Left ventricle myocardium inferior (tissue), 1 donor: Measurements from ENCODE around the gene TCF4. TPM values are rescaled to one million over a fixed set of nuclear protein-coding genes. Genes with fewer than 3 reads are reported as not detected.

Source experiments
- DNase-seq: peaks from one replicate; pipeline ENCODE4 v3.0.0-alpha.2; 2020
- H3K27ac ChIP-seq: fragments of 200-600 bp; replicated peaks from 2 replicates; pipeline ENCODE4 v1.8.0; 2021
- H3K27me3 ChIP-seq: fragments of 200-600 bp; 2 replicates; pipeline ENCODE4 v1.8.0; 2021; ENCODE audit warnings: low read depth
- H3K36me3 ChIP-seq: fragments of 200-600 bp; 2 replicates; pipeline ENCODE4 v1.8.0; 2021
- H3K4me1 ChIP-seq: fragments of 200-600 bp; 2 replicates; pipeline ENCODE4 v1.8.0; 2021
- H3K4me3 ChIP-seq: fragments of 200-600 bp; 2 replicates; pipeline ENCODE4 v1.8.0; 2021; ENCODE audit warnings: mild to moderate bottlenecking, moderate library complexity
- H3K9me3 ChIP-seq: fragments of 200-600 bp; replicated peaks from 2 replicates; pipeline ENCODE4 v1.8.0; 2021
- CTCF ChIP-seq: fragments of 200-600 bp; IDR thresholded peaks from 2 replicates; pipeline ENCODE4 v1.8.0; 2021; ENCODE audit warnings: antibody characterized with exemption, mild to moderate bottlenecking, borderline replicate concordance
- intact Hi-C: fragments of 100-400 bp; cut with micrococcal nuclease; formaldehyde crosslinking; loops from one replicate; pipeline ENCODE4 v1.11.0; 2022
- total RNA-seq: library from RNA; stranded (reverse); fragmentation: NEBNext Ultra II Directional; extraction: Animal tissue kit (Norgen Biotek cat#: 25700); gene quantifications from one replicate; pipeline ENCODE4 v1.2.1, GENCODE V29; 2021
- donor health status: DM: no; HTN: yes; CAD: no; lungs with severe emphysema.

Gene TCF4
- total RNA-seq, 1 donor from 2014 or later = 58.9 TPM

DNA sequence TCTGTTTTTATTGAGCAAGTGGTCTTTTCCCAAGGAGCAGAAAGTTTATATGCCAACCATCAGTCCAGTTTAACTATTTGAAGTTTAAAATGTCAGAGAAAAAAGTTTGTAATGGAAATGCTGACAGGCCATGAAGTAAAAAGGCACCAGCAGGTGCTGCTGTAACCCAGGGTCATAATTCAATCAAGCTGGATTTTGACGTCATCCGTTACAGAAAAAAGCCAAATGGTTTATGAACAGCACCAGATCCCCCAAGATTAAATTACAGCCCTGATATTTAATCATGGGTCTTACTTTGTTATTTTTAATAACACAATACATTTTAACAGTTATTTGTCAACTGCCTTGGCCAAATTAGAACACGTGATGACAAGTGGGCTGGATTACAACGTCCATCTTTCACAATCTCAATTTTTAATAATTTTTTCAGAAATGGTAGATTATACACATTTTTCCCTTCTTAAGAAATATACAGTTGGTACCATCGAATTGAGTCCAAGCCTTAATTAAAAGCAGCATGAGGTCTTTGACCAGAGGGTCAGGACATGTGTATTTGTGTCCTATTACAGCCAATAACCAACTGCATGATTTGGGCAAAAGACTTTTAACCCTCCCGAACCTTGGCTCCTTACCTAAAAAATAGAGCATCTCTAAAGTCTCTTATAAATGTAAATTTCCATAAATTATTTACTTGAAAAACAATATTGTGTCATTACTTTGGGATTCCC is 10.0 kb downstream of the TCF4 start:
- H3K27ac ChIP-seq = no peak overlapping the region
- no peak for DNase-seq
- H3K36me3 ChIP-seq = no peaks in the 10 kb centered on the region
- TF ChIP-seq CTCF = no peak
- intact Hi-C loops = no loop called here
- H3K4me1 ChIP-seq = peaks cover 39% of the 10 kb centered on the region
- H3K4me3 ChIP-seq = no peak overlapping the region
- H3K9me3 ChIP-seq = no peaks in the 10 kb centered on the region
- no peaks in the 10 kb centered on the region for H3K27me3 ChIP-seq

DNA sequence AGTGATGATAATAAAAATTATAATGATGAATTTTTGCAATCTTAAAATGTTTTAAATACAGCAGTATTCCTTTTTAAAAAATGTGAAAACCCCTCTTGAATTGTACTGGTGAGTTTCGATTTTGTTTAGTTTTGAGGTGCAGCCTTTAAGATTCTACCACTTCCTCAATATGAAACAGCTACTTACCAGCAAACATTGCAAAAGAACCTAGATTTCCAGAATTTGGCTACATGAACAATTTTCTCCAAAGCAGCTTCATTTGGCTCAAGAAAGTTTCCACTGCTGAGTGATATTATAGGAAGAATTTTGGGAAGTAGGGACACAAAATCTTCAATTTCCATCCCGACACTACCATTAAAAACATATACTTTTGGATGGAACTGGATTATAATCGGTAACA is 12.0 kb downstream of the TCF4 start:
- H3K27ac ChIP-seq = peak overlapping the region; percentile 31

GRCh38 chr18:55575066-55575465 is 12.9 kb downstream of the TCF4 start:
- no peak overlapping the region for H3K4me3 ChIP-seq
- no peak overlapping the region for H3K27ac ChIP-seq
- intact Hi-C loops = no loop called here
- no peak for DNase-seq
- H3K27me3 ChIP-seq = no peaks in the 10 kb centered on the region
- H3K9me3 ChIP-seq = no peaks in the 10 kb centered on the region
- no peaks in the 10 kb centered on the region for H3K36me3 ChIP-seq
- H3K4me1 ChIP-seq = peaks cover 19% of the 10 kb centered on the region
- no peak for TF ChIP-seq CTCF

More for the DNA sequence above, 12.0 kb downstream of the TCF4 start:
- no peak for DNase-seq
- no peaks in the 10 kb centered on the region for H3K9me3 ChIP-seq
- no peaks in the 10 kb centered on the region for H3K27me3 ChIP-seq
- TF ChIP-seq CTCF = no peak
- H3K4me1 ChIP-seq = peaks cover 26% of the 10 kb centered on the region
- intact Hi-C loops = no loop called here
- no peak overlapping the region for H3K4me3 ChIP-seq
- H3K36me3 ChIP-seq = no peaks in the 10 kb centered on the region

DNA sequence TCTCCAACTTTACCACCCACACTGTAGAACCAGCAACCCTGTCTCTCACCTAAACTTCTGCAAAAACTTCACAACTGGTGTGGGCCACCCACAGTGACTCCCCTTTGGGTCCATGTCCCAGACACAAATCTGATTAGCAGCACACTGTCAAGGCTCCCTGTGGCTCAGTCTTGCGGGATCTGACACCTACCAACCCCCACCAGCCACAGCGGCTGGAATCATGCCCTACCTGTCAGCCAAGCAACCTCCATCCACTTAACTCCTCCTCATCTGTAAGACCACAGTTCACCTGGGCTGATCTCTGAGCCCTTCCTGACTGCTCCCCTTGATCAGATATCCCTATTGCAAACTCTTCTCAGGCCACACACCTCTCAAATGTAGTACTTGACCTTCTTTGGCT is 14.6 kb downstream of the TCF4 start:
- Histone ChIP-seq H3K4me3 (no peak overlapping the region), H3K9me3 (no peaks in the 10 kb centered on the region), H3K36me3 (no peaks in the 10 kb centered on the region), H3K4me1 (peaks cover 11% of the 10 kb centered on the region), H3K27ac (no peak overlapping the region), H3K27me3 (no peaks in the 10 kb centered on the region)
- no peak for DNase-seq
- no peak for TF ChIP-seq CTCF
- intact Hi-C loops = no loop called here

DNA sequence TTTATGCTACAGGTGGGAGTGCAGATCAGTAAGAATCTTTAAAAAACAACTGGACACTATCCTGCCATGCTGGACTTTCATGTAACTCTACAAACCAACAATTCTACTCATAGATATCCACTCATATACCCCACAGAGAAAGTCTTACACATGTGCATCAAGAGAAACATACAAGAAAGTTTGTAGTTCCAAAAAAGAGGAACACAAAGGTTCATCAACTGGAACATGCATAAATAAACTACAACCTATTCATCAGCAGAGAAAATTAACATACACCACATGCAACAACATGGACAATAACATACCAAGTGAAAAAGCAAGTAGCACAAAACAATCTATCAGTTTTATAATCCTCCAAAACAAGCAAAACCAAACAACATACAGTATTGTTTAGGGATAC is 17.0 kb downstream of the TCF4 start:
- Histone ChIP-seq H3K9me3 (peaks cover 6% of the 10 kb centered on the region), H3K36me3 (no peaks in the 10 kb centered on the region), H3K4me1 (peaks cover 17% of the 10 kb centered on the region), H3K27ac (no peak overlapping the region), H3K4me3 (no peak overlapping the region), H3K27me3 (no peaks in the 10 kb centered on the region)
- TF ChIP-seq CTCF = no peak
- intact Hi-C loops = no loop called here
- DNase-seq = no peak
